Liver (tissue), 3 donors: ENCODE data around the gene PNPLA6.

Experiments used
- CTCF ChIP-seq: fragments of 150-350 bp; IDR thresholded peaks from 2 replicates; pipeline ENCODE4 v1.5.1; 2017; ENCODE audit warnings: improper control_type of control experiment, low read depth, low read length; ENCODE audit not compliant: missing input control
- JUND ChIP-seq, 2 donors: IDR thresholded peaks; 2 replicates each; pipeline ENCODE4 v1.6.1; 2016; ENCODE audit warnings: antibody characterized with exemption in 2 of 2
- SP1 ChIP-seq: IDR thresholded peaks from 2 replicates; pipeline ENCODE4 v1.6.1; 2018; ENCODE audit warnings: antibody characterized with exemption, mild to moderate bottlenecking
- YY1 ChIP-seq: IDR thresholded peaks from 2 replicates; pipeline ENCODE4 v1.6.1; 2016; ENCODE audit warnings: antibody characterized with exemption, mild to moderate bottlenecking
- TF ChIP-seq, protein P1 (sequence below): IDR thresholded peaks from 2 replicates; pipeline ENCODE4 v1.6.1; 2016; ENCODE audit warnings: antibody characterized with exemption
- donor health status: healthy.
- donor health status: healthy.

DNA sequence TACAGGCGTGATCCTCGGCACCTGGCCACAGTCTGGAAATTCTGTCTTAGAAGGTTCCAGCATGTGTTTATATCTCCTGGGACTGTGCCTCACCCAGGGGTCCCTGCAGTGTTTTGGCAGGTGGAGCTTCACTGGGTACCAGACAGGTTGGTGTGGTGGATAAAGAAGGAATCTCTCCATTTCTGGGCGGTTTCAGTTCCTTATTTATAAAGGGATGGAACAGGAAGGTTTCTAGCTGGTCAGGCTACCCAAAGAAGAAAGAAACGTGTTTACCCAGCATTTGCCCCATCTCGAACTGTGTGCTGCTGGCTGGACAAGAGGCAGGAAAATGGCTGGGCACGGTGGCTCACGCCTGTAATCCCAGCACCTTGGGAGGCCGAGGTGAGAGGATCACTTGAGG lies 9.8 kb downstream of the PNPLA6 start:
- TF ChIP-seq CTCF (no peak), JUND (IDR thresholded peaks at IDR 0.05) (no peak), YY1 (no peak), SP1 (no peak)
- TF ChIP-seq, protein P1, sequence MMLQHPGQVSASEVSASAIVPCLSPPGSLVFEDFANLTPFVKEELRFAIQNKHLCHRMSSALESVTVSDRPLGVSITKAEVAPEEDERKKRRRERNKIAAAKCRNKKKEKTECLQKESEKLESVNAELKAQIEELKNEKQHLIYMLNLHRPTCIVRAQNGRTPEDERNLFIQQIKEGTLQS, result no peak
